Measurements from ENCODE around the gene TMOD2. TPM values are rescaled to one million over a fixed set of nuclear protein-coding genes. Genes with fewer than 3 reads are reported as not detected.

TMOD2 gene
- total RNA-seq, 6 experiments from 2014 or later, result 11.0 to 14.9 (median 13.5) TPM

DNA sequence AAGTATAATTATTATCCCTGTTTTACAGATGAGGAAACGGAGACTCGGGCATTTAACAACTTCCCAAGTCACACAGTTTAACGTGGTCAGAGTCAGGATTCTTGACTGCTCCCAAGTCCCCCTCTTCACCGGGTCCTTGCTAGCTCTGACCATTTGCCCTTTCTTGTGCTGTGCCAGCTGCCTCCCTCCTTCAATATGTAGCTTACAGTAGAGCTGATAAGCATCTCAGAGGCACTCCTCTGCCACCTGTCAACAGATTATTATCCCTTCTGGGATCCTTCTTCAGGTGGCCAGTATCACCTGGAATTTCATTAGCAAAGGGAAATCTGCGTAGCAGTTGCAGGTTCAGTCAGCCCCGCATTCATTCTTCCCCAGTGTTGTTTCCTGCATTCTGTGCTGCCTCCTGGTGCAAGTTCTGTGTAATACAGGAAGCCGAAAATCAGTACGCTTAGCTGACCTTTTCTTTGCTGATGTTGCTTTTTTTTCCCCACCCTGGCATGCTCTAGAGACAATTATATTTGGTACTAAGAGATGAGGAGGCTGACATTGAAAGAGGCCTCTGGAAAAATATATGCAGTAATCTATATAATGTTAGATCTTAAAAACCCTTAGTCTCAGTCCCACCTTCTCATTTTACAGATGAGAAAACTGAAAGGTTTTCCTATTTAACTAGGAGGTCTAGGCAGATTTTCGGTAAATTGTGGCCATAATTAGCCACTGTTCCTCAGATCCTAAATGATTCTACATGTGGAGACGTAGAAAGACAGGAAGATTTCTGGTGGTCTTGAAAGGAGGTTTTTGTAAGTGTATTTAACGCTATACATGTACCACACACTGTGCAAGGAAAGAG lies 24.8 kb downstream of the TMOD2 start:
- no peak overlapping the region for H3K27ac Mint-ChIP-seq
- TF ChIP-seq, protein P1, sequence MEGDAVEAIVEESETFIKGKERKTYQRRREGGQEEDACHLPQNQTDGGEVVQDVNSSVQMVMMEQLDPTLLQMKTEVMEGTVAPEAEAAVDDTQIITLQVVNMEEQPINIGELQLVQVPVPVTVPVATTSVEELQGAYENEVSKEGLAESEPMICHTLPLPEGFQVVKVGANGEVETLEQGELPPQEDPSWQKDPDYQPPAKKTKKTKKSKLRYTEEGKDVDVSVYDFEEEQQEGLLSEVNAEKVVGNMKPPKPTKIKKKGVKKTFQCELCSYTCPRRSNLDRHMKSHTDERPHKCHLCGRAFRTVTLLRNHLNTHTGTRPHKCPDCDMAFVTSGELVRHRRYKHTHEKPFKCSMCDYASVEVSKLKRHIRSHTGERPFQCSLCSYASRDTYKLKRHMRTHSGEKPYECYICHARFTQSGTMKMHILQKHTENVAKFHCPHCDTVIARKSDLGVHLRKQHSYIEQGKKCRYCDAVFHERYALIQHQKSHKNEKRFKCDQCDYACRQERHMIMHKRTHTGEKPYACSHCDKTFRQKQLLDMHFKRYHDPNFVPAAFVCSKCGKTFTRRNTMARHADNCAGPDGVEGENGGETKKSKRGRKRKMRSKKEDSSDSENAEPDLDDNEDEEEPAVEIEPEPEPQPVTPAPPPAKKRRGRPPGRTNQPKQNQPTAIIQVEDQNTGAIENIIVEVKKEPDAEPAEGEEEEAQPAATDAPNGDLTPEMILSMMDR (IDR thresholded peaks at IDR 0.05), result peak; percentile 82
- no peaks in the 10 kb centered on the region for H3K9me3 Mint-ChIP-seq
- no peaks in the 10 kb centered on the region for H3K36me3 Mint-ChIP-seq (ENCODE audit: low read depth)
- no peaks in the 10 kb centered on the region; the same call in 1 of the 2 replicates for H3K4me1 Mint-ChIP-seq (ENCODE audit: low read depth)
- H3K4me3 Mint-ChIP-seq, result no peak overlapping the region
- no peaks in the 10 kb centered on the region for H3K27me3 Mint-ChIP-seq (ENCODE audit: insufficient read depth)
- peak; percentile 16 for DNase-seq

GRCh38 chr15:51776952-51777569 lies 25.7 kb downstream of the TMOD2 start:
- Mint-ChIP-seq H3K36me3 (ENCODE audit: low read depth) (peaks cover 8% of the 10 kb centered on the region; the same call in 1 of the 2 replicates), H3K4me3 (no peak overlapping the region), H3K27ac (no peak overlapping the region), H3K9me3 (no peaks in the 10 kb centered on the region), H3K4me1 (ENCODE audit: low read depth) (no peaks in the 10 kb centered on the region; the same call in 1 of the 2 replicates), H3K27me3 (ENCODE audit: insufficient read depth) (no peaks in the 10 kb centered on the region)
- TF ChIP-seq, protein P1 (IDR thresholded peaks at IDR 0.05), result peak; percentile 88
- DNase-seq, result peak; percentile 65

GRCh38 chr15:51780636-51781035 lies 29.2 kb downstream of the TMOD2 start:
- DNase-seq, result no peak
- no peak overlapping the region for H3K27ac Mint-ChIP-seq
- H3K36me3 Mint-ChIP-seq (ENCODE audit: low read depth), result peaks cover 18% of the 10 kb centered on the region
- TF ChIP-seq, protein P1 (IDR thresholded peaks at IDR 0.05), result no peak
- no peaks in the 10 kb centered on the region for H3K27me3 Mint-ChIP-seq (ENCODE audit: insufficient read depth)
- H3K4me1 Mint-ChIP-seq (ENCODE audit: low read depth), result no peaks in the 10 kb centered on the region; the same call in 1 of the 2 replicates
- H3K4me3 Mint-ChIP-seq, result no peak overlapping the region
- H3K9me3 Mint-ChIP-seq, result no peaks in the 10 kb centered on the region

DNA sequence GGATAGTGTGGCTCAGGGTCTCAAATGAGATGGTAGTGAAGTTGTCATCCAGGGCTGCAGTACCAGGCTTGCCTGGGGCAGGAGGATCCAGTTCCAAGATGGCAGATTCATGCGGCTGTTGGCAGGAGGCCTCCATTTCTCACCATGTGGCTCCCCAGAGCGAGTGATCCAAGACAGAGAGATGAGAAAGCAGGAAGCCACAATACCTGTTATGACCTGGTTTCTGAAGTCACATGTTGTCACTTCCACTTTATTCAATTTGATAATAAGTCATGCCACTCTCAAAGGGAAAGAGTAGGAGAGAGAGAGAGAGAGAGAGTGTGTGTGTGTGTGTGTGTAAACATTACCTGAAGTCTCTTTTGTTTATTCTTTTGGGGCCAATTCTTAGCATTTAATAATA lies 30.1 kb downstream of the TMOD2 start:
- DNase-seq, result no peak
- Mint-ChIP-seq H3K4me3 (no peak overlapping the region), H3K9me3 (no peaks in the 10 kb centered on the region), H3K36me3 (ENCODE audit: low read depth) (peaks cover 26% of the 10 kb centered on the region), H3K27ac (no peak overlapping the region), H3K27me3 (ENCODE audit: insufficient read depth) (no peaks in the 10 kb centered on the region), H3K4me1 (ENCODE audit: low read depth) (no peaks in the 10 kb centered on the region; the same call in 1 of the 2 replicates)
- TF ChIP-seq, protein P1 (IDR thresholded peaks at IDR 0.05), result no peak

DNA sequence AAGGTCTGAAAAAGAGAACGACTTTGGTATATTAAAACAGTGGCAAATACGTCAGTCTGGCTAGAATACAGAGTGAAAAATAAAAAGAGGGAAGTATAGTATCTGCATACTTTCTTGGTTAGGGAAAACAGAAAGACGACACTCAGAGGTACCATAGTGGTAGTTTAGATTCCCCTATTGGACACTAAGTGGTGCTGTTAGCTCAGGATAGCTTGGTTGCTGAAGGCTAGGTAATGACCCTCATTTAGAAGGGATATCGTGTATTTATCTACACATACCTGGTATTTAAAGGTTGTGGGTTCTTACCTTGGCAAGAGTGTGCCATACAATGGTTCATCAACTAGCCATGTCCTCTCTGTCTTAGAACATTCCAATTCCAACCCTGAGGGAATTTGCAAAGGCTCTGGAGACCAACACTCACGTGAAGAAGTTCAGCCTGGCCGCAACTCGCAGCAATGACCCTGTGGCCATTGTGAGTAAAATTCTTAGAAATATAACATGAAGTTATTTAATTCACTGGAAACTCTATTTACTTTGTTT lies 31.0 kb downstream of the TMOD2 start:
- H3K36me3 Mint-ChIP-seq (ENCODE audit: low read depth), result peaks cover 28% of the 10 kb centered on the region
- TF ChIP-seq, protein P1 (IDR thresholded peaks at IDR 0.05), result peak; percentile 67
- H3K4me1 Mint-ChIP-seq (ENCODE audit: low read depth), result no peaks in the 10 kb centered on the region; the same call in 1 of the 2 replicates
- H3K4me3 Mint-ChIP-seq, result no peak overlapping the region
- H3K9me3 Mint-ChIP-seq, result no peaks in the 10 kb centered on the region
- no peaks in the 10 kb centered on the region for H3K27me3 Mint-ChIP-seq (ENCODE audit: insufficient read depth)
- no peak for DNase-seq
- no peak overlapping the region for H3K27ac Mint-ChIP-seq
